AG04450 (cell line): Measurements from ENCODE around the gene FAM13A. TPM values are rescaled to one million over a fixed set of nuclear protein-coding genes. Genes with fewer than 3 reads are reported as not detected.

Experiments
- CTCF ChIA-PET: fragments of 300-600, 350-600 bp; formaldehyde crosslinking; extraction: SDS; loops from one replicate; lab custom pipeline; 2022; ENCODE audit warnings: antibody characterized with exemption, inconsistent platforms; lab: Charles Lee
- POLR2A ChIA-PET: fragments of 350-600 bp; formaldehyde crosslinking; extraction: SDS; loops from one replicate; lab custom pipeline; 2021; ENCODE audit warnings: antibody characterized with exemption, inconsistent platforms; lab: Yijun Ruan, JAX
- DNase-seq: peaks from one replicate; pipeline ENCODE4 v3.0.0-alpha.2; 2011; ENCODE audit warnings: low read depth, low spot score
- H3K27ac ChIP-seq: one replicate; pipeline ENCODE4 v1.5.1; 2012; ENCODE audit warnings: low read depth, low read length, control low read depth
- H3K27me3 ChIP-seq: one replicate; pipeline ENCODE4 v1.6.0; 2012; ENCODE audit warnings: low read length; ENCODE audit not compliant: control insufficient read depth, insufficient read depth
- H3K4me3 ChIP-seq: 2 replicates; pipeline ENCODE4 v1.5.1; 2011; ENCODE audit warnings: mild to moderate bottlenecking, low read depth, low read length, control low read depth
- H3K9me3 ChIP-seq: 2 replicates; pipeline ENCODE4 v1.5.1; 2012; ENCODE audit warnings: low read length; ENCODE audit not compliant: control insufficient read depth, insufficient read depth
- polyA plus RNA-seq: library from polyadenylated mRNA; depleted of rRNA; stranded (reverse); fragments of >200 nt; gene quantifications from 2 replicates; pipeline ENCODE4 v1.2.3, GENCODE V29; 2011; rRNA removed
- small RNA-seq: library from RNA; depleted of rRNA; stranded (forward); fragments of <200 nt; gene quantifications from one replicate; pipeline ENCODE3, GENCODE V24; 2012; ENCODE audit warnings: low read depth; ENCODE audit not compliant: insufficient read length
- TF ChIP-seq, protein P1 (sequence below): IDR thresholded peaks from 2 replicates; pipeline ENCODE4 v1.5.1; 2011; ENCODE audit warnings: low read depth, low read length, control low read depth, inconsistent platforms

Gene FAM13A
- polyA plus RNA-seq, 1 experiment = 27.6 TPM

DNA sequence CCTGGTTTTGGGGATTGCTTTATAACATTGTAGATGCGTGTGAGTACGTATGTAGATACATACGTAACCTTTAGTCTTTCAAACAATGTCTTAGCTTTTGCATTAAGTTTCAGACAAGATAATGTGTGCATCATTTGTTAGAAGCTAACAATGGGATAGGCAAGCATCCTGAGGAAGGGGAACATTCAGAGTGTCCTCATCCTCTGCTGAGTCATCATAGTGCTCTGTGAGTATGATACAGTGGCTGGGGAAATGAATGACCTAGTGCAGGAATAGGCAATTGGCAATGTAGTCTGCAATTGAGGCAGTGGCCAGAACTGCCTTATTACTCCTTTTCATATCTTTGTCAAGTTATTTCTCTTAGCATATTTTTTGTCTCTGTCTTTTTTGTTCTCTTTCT lies 366.6 kb downstream of the FAM13A start:
- TF ChIP-seq, protein P1, sequence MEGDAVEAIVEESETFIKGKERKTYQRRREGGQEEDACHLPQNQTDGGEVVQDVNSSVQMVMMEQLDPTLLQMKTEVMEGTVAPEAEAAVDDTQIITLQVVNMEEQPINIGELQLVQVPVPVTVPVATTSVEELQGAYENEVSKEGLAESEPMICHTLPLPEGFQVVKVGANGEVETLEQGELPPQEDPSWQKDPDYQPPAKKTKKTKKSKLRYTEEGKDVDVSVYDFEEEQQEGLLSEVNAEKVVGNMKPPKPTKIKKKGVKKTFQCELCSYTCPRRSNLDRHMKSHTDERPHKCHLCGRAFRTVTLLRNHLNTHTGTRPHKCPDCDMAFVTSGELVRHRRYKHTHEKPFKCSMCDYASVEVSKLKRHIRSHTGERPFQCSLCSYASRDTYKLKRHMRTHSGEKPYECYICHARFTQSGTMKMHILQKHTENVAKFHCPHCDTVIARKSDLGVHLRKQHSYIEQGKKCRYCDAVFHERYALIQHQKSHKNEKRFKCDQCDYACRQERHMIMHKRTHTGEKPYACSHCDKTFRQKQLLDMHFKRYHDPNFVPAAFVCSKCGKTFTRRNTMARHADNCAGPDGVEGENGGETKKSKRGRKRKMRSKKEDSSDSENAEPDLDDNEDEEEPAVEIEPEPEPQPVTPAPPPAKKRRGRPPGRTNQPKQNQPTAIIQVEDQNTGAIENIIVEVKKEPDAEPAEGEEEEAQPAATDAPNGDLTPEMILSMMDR = no peak
- ChIA-PET CTCF (interaction anchor here (1.5 to 1.9 kb wide), 2 partner anchors 16 to 17 kb away, joined by 4 to 7 read pairs; no protein-coding TSS in a partner anchor), POLR2A (no interaction called here)
- DNase-seq = no peak
- Histone ChIP-seq H3K9me3 (no peaks in the 10 kb centered on the region), H3K27me3 (no peaks in the 10 kb centered on the region), H3K4me3 (no peak overlapping the region), H3K27ac (no peak overlapping the region)

DNA sequence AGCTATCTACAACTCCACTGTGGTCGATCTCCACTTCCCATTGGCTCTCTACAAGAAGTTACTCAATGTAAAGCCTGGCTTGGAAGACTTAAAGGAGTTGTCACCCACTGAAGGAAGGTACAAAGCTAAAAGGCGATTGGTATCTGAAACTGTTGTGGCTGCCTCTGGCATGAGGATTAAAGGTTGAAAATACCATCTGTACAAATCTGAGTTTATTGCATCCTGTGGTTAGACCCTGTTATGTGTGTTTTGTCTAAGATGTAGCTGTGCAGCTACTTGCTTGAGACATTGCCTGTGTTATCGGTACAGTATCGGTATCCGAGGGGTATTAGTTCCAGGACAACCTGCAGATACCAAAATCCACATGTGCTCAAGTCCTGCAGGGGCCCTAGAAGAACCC lies 375.8 kb downstream of the FAM13A start:
- no peak for DNase-seq
- CTCF ChIA-PET = interaction anchor here (1.1 kb wide), 1 partner anchor 8 kb away, joined by 6 read pairs; no protein-coding TSS in a partner anchor
- no peak overlapping the region for H3K27ac ChIP-seq
- POLR2A ChIA-PET = no interaction called here
- no peak overlapping the region for H3K4me3 ChIP-seq
- H3K9me3 ChIP-seq = no peaks in the 10 kb centered on the region
- no peaks in the 10 kb centered on the region for H3K27me3 ChIP-seq
- TF ChIP-seq, protein P1 = no peak

Small RNAs within 50 kb of the gene (small RNA-seq; reads per million reads assigned to genes)
- not detected for gene RF02115
- gene RNU6-33P = not detected

Other genes with a start within 250 kb of the FAM13A start
- 7.2 and 9.3 TPM in 2 replicates for gene TIGD2, start 54.3 kb upstream of the FAM13A start, polyA plus RNA-seq